ENCODE measurements around the gene DDX23. TPM values are rescaled to one million over a fixed set of nuclear protein-coding genes. Genes with fewer than 3 reads are reported as not detected.

The DDX23 gene
- total RNA-seq, 1 experiment from 2014 or later, result 98.1 TPM

DNA sequence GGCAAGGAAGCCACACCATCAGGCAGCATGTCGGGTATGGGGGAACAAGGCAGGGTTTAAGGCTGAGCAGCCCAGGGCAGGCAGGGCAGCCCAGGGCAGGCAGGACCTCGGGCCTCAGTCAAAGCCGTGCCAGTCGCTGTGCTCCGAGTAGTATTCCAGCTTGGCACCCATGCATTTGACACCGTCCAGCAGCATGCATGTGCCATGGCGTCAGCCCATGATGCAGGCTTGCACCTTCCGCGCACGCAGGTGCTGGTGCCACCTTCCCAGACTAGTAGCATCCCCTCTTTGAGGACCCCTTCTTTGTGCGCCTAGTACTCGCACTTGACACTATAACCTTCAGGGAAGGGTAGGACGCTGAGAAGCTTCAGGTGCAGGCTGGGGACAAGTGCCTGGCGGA lies 51.5 kb downstream of the DDX23 start:
- Histone ChIP-seq H2BK15ac (ENCODE audit: low read depth, low read length) (no peak overlapping the region), H4K8ac (replicated peaks; ENCODE audit: insufficient read length, low read depth, low read length) (no peak overlapping the region), H3K23me2 (ENCODE audit: insufficient read length, low read depth, low read length, poor library complexity, severe bottlenecking) (no peaks in the 10 kb centered on the region), H2BK120ac (ENCODE audit: low read depth, low read length, poor library complexity, severe bottlenecking) (no peak overlapping the region), H2BK5ac (ENCODE audit: insufficient read length, low read length) (no peak overlapping the region), H3T11ph (ENCODE audit: low read length) (no peak overlapping the region), H3K4ac (ENCODE audit: low read depth, low read length) (no peak overlapping the region), H4K91ac (ENCODE audit: insufficient read length, low read depth, low read length) (no peak overlapping the region), H2BK20ac (ENCODE audit: low read depth, low read length, poor library complexity, severe bottlenecking) (no peak overlapping the region), H3K27me3 (ENCODE audit: insufficient read depth, low read length) (no peaks in the 10 kb centered on the region; the same call in 1 of the 2 replicates), H4K5ac (ENCODE audit: insufficient read length, low read depth, low read length) (no peak overlapping the region), H3K4me2 (ENCODE audit: insufficient read depth, insufficient read length, low read length) (no peak overlapping the region), H3K18ac (ENCODE audit: insufficient read length, low read depth, low read length) (no peak overlapping the region), H2BK12ac (ENCODE audit: insufficient read length, low read depth, low read length) (no peak overlapping the region), H3K14ac (ENCODE audit: insufficient read depth, low read length) (no peak overlapping the region), H3K27ac (ENCODE audit: insufficient read length, low read depth, low read length) (no peak overlapping the region), H3K23ac (ENCODE audit: insufficient read length, low read depth, low read length) (no peak overlapping the region), H2AK5ac (ENCODE audit: insufficient read length, low read length) (no peak overlapping the region), H3K4me1 (ENCODE audit: insufficient read depth, low read length) (no peaks in the 10 kb centered on the region), H3K9ac (ENCODE audit: extremely low read depth, insufficient read length, low read length) (no peak overlapping the region), H4K20me1 (ENCODE audit: control insufficient read depth, insufficient read depth, insufficient read length) (no peaks in the 10 kb centered on the region), H3K56ac (ENCODE audit: insufficient read length, low read depth, low read length) (no peak overlapping the region), H3K9me3 (ENCODE audit: control insufficient read depth, low read depth, low read length) (no peaks in the 10 kb centered on the region), H3K79me2 (ENCODE audit: insufficient read depth, low read length) (no peaks in the 10 kb centered on the region), H3K79me1 (ENCODE audit: insufficient read depth, low read depth, low read length, poor library complexity, severe bottlenecking) (no peaks in the 10 kb centered on the region), H2AFZ (ENCODE audit: low read length) (no peak overlapping the region)
- Mint-ChIP-seq H3K4me3 (no peak overlapping the region; a peak in 1 of 5 replicates), H3K27ac (no peak overlapping the region), H3K4me1 (peaks cover 8 to 9% of the 10 kb centered on the region in 2 experiments), H3K27me3 (ENCODE audit: low read depth) (peaks cover 8% of the 10 kb centered on the region), H3K9me3 (no peaks in the 10 kb centered on the region), H3K36me3 (ENCODE audit: insufficient read depth in 1 of 3, low read depth in 3 of 3) (no peaks in the 10 kb centered on the region)
- TF ChIP-seq, protein P1, sequence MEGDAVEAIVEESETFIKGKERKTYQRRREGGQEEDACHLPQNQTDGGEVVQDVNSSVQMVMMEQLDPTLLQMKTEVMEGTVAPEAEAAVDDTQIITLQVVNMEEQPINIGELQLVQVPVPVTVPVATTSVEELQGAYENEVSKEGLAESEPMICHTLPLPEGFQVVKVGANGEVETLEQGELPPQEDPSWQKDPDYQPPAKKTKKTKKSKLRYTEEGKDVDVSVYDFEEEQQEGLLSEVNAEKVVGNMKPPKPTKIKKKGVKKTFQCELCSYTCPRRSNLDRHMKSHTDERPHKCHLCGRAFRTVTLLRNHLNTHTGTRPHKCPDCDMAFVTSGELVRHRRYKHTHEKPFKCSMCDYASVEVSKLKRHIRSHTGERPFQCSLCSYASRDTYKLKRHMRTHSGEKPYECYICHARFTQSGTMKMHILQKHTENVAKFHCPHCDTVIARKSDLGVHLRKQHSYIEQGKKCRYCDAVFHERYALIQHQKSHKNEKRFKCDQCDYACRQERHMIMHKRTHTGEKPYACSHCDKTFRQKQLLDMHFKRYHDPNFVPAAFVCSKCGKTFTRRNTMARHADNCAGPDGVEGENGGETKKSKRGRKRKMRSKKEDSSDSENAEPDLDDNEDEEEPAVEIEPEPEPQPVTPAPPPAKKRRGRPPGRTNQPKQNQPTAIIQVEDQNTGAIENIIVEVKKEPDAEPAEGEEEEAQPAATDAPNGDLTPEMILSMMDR (conservative IDR thresholded peaks at IDR 0.05), result no peak
- no peak for DNase-seq
- WGBS (ENCODE audit: extremely low coverage, insufficient read length, low lambda C conversion rate), result no CpG with 5 or more reads among the region's 14 CpGs

Data from H9 (cell line).